ENCODE data around the gene AGTR1. TPM values are rescaled to one million over a fixed set of nuclear protein-coding genes. Genes with fewer than 3 reads are reported as not detected.

AGTR1 gene
- total and polyA plus RNA-seq, 2 experiments from 2014 or later, result 6.1 to 8.0 TPM

DNA sequence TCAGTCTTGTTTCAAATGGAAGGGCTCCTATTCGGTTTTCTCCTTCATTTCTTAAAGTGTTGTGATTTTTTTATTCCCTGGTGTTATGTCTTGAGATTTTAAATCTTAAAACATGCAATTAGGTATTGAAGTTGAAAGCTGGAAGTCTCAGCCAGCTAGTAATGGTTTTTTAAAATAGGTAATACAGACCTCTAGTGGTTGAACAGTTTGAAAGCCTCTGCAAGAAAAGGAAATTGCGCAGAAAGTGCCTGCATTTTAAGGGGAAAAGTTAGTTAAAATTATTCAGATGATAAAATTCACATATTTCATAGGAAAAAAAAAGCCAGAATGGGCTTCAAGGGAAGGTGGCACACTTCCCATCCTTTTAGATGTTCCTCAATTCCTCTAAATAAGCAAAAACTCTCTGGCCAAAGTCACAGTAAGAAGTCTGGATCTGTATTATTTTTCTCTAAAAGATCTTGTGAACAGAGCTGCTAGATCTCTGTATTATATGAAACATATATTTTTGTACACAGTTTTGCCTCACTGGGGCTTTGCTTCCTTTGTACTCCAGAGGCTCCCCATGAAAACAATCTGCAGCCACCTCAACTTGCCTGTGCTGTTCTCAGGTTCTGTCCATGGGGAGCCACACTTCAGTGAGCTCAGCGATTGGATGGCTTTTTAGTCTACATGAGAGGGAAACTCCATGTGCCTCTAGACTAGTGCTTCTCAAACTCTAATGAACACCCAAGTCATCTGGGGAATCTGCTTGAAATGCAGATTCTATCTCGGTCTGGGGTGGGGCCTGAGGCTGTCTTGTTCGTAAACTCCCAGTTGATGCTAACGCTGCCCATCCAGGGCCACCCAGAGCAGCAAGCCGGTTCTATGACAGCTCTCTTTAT lies 21.5 kb downstream of the AGTR1 start:
- no peak overlapping the region for H3K4me2 ChIP-seq
- H3K9me2 ChIP-seq (replicated peaks; ENCODE audit: insufficient read depth), result no peaks in the 10 kb centered on the region
- no peaks in the 10 kb centered on the region for H3K79me2 ChIP-seq
- H3K27ac ChIP-seq, result no peak overlapping the region
- no peak overlapping the region for H2AFZ ChIP-seq
- 53% methylated on average over 7 of the region's 7 CpGs for WGBS (ENCODE audit: low lambda C conversion rate, missing lambda C conversion rate)
- no peaks in the 10 kb centered on the region for H3K9me3 ChIP-seq (ENCODE audit: low read depth)
- H3K4me1 ChIP-seq (ENCODE audit: insufficient read depth), result no peaks in the 10 kb centered on the region
- H3K4me3 ChIP-seq, result no peak overlapping the region
- no peaks in the 10 kb centered on the region for H3K27me3 ChIP-seq
- TF ChIP-seq, protein P1, sequence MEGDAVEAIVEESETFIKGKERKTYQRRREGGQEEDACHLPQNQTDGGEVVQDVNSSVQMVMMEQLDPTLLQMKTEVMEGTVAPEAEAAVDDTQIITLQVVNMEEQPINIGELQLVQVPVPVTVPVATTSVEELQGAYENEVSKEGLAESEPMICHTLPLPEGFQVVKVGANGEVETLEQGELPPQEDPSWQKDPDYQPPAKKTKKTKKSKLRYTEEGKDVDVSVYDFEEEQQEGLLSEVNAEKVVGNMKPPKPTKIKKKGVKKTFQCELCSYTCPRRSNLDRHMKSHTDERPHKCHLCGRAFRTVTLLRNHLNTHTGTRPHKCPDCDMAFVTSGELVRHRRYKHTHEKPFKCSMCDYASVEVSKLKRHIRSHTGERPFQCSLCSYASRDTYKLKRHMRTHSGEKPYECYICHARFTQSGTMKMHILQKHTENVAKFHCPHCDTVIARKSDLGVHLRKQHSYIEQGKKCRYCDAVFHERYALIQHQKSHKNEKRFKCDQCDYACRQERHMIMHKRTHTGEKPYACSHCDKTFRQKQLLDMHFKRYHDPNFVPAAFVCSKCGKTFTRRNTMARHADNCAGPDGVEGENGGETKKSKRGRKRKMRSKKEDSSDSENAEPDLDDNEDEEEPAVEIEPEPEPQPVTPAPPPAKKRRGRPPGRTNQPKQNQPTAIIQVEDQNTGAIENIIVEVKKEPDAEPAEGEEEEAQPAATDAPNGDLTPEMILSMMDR (IDR thresholded peaks at IDR 0.05; ENCODE audit: poor library complexity), result peak; percentile 69
- no peak for TF ChIP-seq EZH2 (IDR thresholded peaks at IDR 0.05; ENCODE audit: borderline replicate concordance)
- peak; percentile 21 for DNase-seq (ENCODE audit: low spot score)
- H3K36me3 ChIP-seq (replicated peaks; ENCODE audit: insufficient read depth, low read depth), result no peaks in the 10 kb centered on the region
- H4K20me1 ChIP-seq (ENCODE audit: insufficient read depth, poor library complexity, severe bottlenecking), result no peaks in the 10 kb centered on the region

DNA sequence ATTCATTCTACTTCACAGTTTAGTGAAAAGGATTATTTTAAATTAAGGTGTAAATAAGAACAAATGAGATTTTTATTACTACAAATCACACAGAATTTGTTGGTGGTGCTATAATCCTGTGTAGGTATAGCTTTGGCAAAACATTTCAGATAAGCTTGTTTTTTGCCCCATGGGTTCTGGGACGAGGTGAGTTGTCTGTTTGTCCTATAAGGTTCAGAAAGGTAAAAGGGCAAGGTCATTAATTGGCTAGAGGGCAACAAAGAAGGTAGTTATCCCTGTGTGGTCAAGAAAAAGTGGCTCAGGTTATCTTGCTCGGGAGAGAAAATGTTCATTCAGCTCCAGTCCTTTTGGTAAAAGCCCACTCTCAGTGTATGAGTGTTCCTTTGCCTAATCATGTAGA lies 23.2 kb downstream of the AGTR1 start:
- Histone ChIP-seq H3K4me3 (no peak overlapping the region), H3K36me3 (replicated peaks; ENCODE audit: insufficient read depth, low read depth) (no peaks in the 10 kb centered on the region), H3K9me3 (ENCODE audit: low read depth) (no peaks in the 10 kb centered on the region), H3K27ac (no peak overlapping the region), H4K20me1 (ENCODE audit: insufficient read depth, poor library complexity, severe bottlenecking) (no peaks in the 10 kb centered on the region), H2AFZ (no peak overlapping the region), H3K4me2 (no peak overlapping the region), H3K79me2 (no peaks in the 10 kb centered on the region), H3K9me2 (replicated peaks; ENCODE audit: insufficient read depth) (no peaks in the 10 kb centered on the region), H3K27me3 (no peaks in the 10 kb centered on the region), H3K4me1 (ENCODE audit: insufficient read depth) (no peaks in the 10 kb centered on the region)
- TF ChIP-seq, protein P1 (IDR thresholded peaks at IDR 0.05; ENCODE audit: poor library complexity), result no peak
- TF ChIP-seq EZH2 (IDR thresholded peaks at IDR 0.05; ENCODE audit: borderline replicate concordance), result no peak
- no peak for TF ChIP-seq EZH2phosphoT487 (IDR thresholded peaks at IDR 0.05; ENCODE audit: low read depth, severe bottlenecking, unreplicated experiment)
- WGBS (ENCODE audit: low lambda C conversion rate, missing lambda C conversion rate), result 58% methylated on average over 2 of the region's 2 CpGs
- DNase-seq (ENCODE audit: low spot score), result no peak

DNA sequence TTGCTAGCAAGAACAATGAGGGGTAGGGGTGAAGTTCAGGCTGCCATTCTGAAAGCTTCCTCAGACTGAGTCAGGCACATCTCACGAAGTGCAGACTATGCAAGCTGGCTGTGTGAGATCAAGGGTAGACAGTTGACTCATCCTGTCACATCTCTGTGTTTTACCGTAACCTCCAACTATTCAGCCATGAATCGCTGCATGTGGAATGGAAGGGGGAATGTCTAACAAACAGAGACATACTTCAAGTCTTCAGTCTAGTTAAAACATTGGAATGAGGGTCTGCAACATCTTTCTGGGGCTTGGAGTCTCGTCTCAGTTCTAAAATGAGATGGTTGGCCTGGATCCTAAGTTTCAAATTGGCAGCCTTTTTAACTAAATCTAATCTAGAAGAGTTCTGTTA lies 25.9 kb downstream of the AGTR1 start:
- no peak overlapping the region for H3K4me3 ChIP-seq
- H3K9me3 ChIP-seq (ENCODE audit: low read depth), result no peaks in the 10 kb centered on the region
- no peaks in the 10 kb centered on the region for H3K4me1 ChIP-seq (ENCODE audit: insufficient read depth)
- 72% methylated on average over 4 of the region's 4 CpGs for WGBS (ENCODE audit: low lambda C conversion rate, missing lambda C conversion rate)
- TF ChIP-seq, protein P1 (IDR thresholded peaks at IDR 0.05; ENCODE audit: poor library complexity), result no peak
- TF ChIP-seq EZH2phosphoT487 (IDR thresholded peaks at IDR 0.05; ENCODE audit: low read depth, severe bottlenecking, unreplicated experiment) (no peak), EZH2 (IDR thresholded peaks at IDR 0.05; ENCODE audit: borderline replicate concordance) (no peak)
- H3K27me3 ChIP-seq, result no peaks in the 10 kb centered on the region
- no peaks in the 10 kb centered on the region for H3K9me2 ChIP-seq (replicated peaks; ENCODE audit: insufficient read depth)
- no peak overlapping the region for H2AFZ ChIP-seq
- no peak overlapping the region for H3K4me2 ChIP-seq
- no peaks in the 10 kb centered on the region for H3K79me2 ChIP-seq
- DNase-seq (ENCODE audit: low spot score), result no peak
- H3K36me3 ChIP-seq (replicated peaks; ENCODE audit: insufficient read depth, low read depth), result no peaks in the 10 kb centered on the region
- H3K27ac ChIP-seq, result no peak overlapping the region
- H4K20me1 ChIP-seq (ENCODE audit: insufficient read depth, poor library complexity, severe bottlenecking), result no peaks in the 10 kb centered on the region
